ENCODE measurements around the gene MAMSTR.

Gene MAMSTR

DNA sequence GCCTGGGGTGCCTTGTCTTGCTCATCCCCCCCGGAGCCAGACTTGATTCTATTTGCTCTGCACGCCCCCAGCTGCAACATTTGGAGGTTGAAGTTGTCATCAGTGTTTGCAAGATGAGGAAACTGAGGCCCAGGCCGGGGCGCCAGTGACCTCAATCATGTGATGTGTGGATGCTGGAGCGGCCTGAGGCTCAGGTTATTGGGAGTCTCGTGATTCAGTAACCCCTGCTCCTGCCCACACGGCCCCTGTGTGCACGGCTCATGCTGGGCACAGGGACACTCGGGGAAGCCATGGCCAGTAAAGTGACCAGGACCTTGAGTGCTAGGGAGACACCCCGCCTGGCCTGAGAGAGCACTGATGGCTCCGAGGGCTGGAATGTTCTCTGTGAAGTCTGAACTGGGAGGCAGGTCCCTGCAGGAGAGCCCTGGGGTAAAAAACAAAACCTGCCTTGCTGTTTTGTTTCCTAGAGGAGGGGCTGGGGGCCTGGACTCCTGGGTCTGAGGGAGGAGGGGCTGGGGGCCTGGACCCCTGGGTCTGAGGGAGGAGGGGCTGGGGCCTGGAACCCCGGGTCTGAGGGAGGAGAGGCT lies 37.7 kb upstream of the MAMSTR start:
- TF ChIP-seq POLR2AphosphoS5 (IDR thresholded peaks at IDR 0.05; ENCODE audit: low read depth, low read length) (no peak), FOXP2 (optimal IDR thresholded peaks at IDR 0.05; ENCODE audit: borderline replicate concordance, extremely low read depth, extremely low read length, insufficient read depth) (no peak), SIN3A (IDR thresholded peaks at IDR 0.05; ENCODE audit: borderline replicate concordance, insufficient read depth, low read length) (no peak), TAF1 (IDR thresholded peaks at IDR 0.05; ENCODE audit: borderline replicate concordance, insufficient read depth, low read length) (no peak)
- TF ChIP-seq, protein P1, sequence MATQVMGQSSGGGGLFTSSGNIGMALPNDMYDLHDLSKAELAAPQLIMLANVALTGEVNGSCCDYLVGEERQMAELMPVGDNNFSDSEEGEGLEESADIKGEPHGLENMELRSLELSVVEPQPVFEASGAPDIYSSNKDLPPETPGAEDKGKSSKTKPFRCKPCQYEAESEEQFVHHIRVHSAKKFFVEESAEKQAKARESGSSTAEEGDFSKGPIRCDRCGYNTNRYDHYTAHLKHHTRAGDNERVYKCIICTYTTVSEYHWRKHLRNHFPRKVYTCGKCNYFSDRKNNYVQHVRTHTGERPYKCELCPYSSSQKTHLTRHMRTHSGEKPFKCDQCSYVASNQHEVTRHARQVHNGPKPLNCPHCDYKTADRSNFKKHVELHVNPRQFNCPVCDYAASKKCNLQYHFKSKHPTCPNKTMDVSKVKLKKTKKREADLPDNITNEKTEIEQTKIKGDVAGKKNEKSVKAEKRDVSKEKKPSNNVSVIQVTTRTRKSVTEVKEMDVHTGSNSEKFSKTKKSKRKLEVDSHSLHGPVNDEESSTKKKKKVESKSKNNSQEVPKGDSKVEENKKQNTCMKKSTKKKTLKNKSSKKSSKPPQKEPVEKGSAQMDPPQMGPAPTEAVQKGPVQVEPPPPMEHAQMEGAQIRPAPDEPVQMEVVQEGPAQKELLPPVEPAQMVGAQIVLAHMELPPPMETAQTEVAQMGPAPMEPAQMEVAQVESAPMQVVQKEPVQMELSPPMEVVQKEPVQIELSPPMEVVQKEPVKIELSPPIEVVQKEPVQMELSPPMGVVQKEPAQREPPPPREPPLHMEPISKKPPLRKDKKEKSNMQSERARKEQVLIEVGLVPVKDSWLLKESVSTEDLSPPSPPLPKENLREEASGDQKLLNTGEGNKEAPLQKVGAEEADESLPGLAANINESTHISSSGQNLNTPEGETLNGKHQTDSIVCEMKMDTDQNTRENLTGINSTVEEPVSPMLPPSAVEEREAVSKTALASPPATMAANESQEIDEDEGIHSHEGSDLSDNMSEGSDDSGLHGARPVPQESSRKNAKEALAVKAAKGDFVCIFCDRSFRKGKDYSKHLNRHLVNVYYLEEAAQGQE (IDR thresholded peaks at IDR 0.05; ENCODE audit: insufficient read depth in 1 of 2, low read depth in 2 of 2, low read length in 2 of 2), result no peak

DNA sequence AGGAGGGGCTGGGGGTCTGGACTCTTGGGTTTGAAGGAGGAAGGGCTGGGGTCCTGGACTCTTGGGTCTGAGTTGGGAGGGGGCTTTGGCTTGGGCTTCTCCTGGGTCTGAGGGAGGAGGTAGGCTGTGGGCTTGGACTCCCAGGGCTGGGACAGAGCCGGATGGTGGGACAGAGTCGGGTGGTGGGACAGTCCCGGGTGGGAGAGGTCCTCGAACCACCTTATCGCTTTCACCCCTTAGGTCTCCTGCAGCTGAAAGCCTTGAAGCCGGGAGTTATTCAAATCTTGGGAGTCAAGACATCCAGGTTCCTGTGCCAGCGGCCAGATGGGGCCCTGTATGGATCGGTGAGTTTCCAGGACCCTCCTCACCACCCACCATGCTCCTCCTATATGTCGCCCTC lies 37.2 kb upstream of the MAMSTR start:
- TF ChIP-seq TAF1 (IDR thresholded peaks at IDR 0.05; ENCODE audit: borderline replicate concordance, insufficient read depth, low read length) (no peak), POLR2AphosphoS5 (IDR thresholded peaks at IDR 0.05; ENCODE audit: low read depth, low read length) (no peak), SIN3A (IDR thresholded peaks at IDR 0.05; ENCODE audit: borderline replicate concordance, insufficient read depth, low read length) (no peak), FOXP2 (optimal IDR thresholded peaks at IDR 0.05; ENCODE audit: borderline replicate concordance, extremely low read depth, extremely low read length, insufficient read depth) (no peak)
- TF ChIP-seq, protein P1 (IDR thresholded peaks at IDR 0.05; ENCODE audit: insufficient read depth in 1 of 2, low read depth in 2 of 2, low read length in 2 of 2), result no peak

DNA sequence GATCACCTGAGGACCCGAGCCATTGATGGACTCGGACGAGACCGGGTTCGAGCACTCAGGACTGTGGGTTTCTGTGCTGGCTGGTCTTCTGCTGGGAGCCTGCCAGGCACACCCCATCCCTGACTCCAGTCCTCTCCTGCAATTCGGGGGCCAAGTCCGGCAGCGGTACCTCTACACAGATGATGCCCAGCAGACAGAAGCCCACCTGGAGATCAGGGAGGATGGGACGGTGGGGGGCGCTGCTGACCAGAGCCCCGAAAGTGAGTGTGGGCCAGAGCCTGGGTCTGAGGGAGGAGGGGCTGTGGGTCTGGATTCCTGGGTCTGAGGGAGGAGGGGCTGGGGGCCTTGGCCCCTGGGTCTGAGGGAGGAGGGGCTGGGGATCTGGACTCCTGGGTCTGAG lies 36.7 kb upstream of the MAMSTR start:
- TF ChIP-seq TAF1 (IDR thresholded peaks at IDR 0.05; ENCODE audit: borderline replicate concordance, insufficient read depth, low read length) (no peak), POLR2AphosphoS5 (IDR thresholded peaks at IDR 0.05; ENCODE audit: low read depth, low read length) (no peak), FOXP2 (optimal IDR thresholded peaks at IDR 0.05; ENCODE audit: borderline replicate concordance, extremely low read depth, extremely low read length, insufficient read depth) (no peak), SIN3A (IDR thresholded peaks at IDR 0.05; ENCODE audit: borderline replicate concordance, insufficient read depth, low read length) (no peak)
- TF ChIP-seq, protein P1 (IDR thresholded peaks at IDR 0.05; ENCODE audit: insufficient read depth in 1 of 2, low read depth in 2 of 2, low read length in 2 of 2), result no peak

DNA sequence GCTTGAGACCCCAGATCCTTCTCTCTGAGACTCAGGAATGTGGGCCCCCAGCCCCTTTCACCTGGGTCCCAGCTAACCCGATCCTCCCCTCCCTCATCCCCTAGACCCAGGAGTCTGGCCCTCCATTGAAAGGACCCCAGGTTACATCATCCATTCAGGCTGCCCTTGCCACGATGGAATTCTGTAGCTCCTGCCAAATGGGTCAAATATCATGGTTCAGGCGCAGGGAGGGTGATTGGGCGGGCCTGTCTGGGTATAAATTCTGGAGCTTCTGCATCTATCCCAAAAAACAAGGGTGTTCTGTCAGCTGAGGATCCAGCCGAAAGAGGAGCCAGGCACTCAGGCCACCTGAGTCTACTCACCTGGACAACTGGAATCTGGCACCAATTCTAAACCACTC lies 36.3 kb upstream of the MAMSTR start:
- no peak for TF ChIP-seq TAF1 (IDR thresholded peaks at IDR 0.05; ENCODE audit: borderline replicate concordance, insufficient read depth, low read length)
- no peak for TF ChIP-seq SIN3A (IDR thresholded peaks at IDR 0.05; ENCODE audit: borderline replicate concordance, insufficient read depth, low read length)
- TF ChIP-seq, protein P1 (IDR thresholded peaks at IDR 0.05; ENCODE audit: insufficient read depth in 1 of 2, low read depth in 2 of 2, low read length in 2 of 2), result no peak
- no peak for TF ChIP-seq POLR2AphosphoS5 (IDR thresholded peaks at IDR 0.05; ENCODE audit: low read depth, low read length)
- no peak for TF ChIP-seq FOXP2 (optimal IDR thresholded peaks at IDR 0.05; ENCODE audit: borderline replicate concordance, extremely low read depth, extremely low read length, insufficient read depth)

Data from PFSK-1 (cell line).